H54 (cell line): Measurements from ENCODE around the gene ADH5.
"Not testable (repeated sequence)": the region's sequence is repeated elsewhere in the genome, so short reads cannot be mapped to it uniquely, and the experiment has no call there.

Experiments
- DNase-seq: peaks from one replicate; pipeline ENCODE4 v3.0.0; 2011; ENCODE audit warnings: low spot score, mixed read lengths; ENCODE audit not compliant: insufficient read length
- FAIRE-seq: peaks from 3 replicates; lab custom pipeline; 2011; peaks lifted over from hg19 to GRCh38; lab: Jason Lieb, UNC
- POLR2A ChIP-seq: IDR thresholded peaks from 2 replicates; pipeline ENCODE4 v1.6.1; 2011; ENCODE audit warnings: low read depth, mild to moderate bottlenecking, low read length

Gene ADH5

GRCh38 chr4:99102634-99103033 is 14.0 kb upstream of the ADH5 start:
- FAIRE-seq: no peak
- no peak for TF ChIP-seq POLR2A
- DNase-seq: no peak

GRCh38 chr4:99100876-99101275 is 12.3 kb upstream of the ADH5 start:
- FAIRE-seq (no peak), DNase-seq (no peak)
- TF ChIP-seq POLR2A: no peak

- FAIRE-seq: not testable (repeated sequence)
Observed at GRCh38 chr4:99099814-99100213, 11.2 kb upstream of the ADH5 start.

GRCh38 chr4:99099311-99099710 is 10.7 kb upstream of the ADH5 start:
- FAIRE-seq: no peak
- no peak for TF ChIP-seq POLR2A
- DNase-seq: no peak

More at GRCh38 chr4:99099814-99100213, 11.2 kb upstream of the ADH5 start:
- DNase-seq: not testable (repeated sequence)

GRCh38 chr4:99091841-99092240 is 3.3 kb upstream of the ADH5 start:
- not testable (repeated sequence) for FAIRE-seq, DNase-seq

- TF ChIP-seq POLR2A: no peak
- FAIRE-seq: no peak
- no peak for DNase-seq
Observed at GRCh38 chr4:99091216-99091575, 2.6 kb upstream of the ADH5 start.

GRCh38 chr4:99090481-99091215 is 2.1 kb upstream of the ADH5 start:
- no peak for TF ChIP-seq POLR2A
- no peak for FAIRE-seq
- no peak for DNase-seq

- peak; percentile 15 for DNase-seq
- no peak for TF ChIP-seq POLR2A
- no peak for FAIRE-seq
Observed at GRCh38 chr4:99088023-99088449, 552 bp downstream of the ADH5 start.

GRCh38 chr4:99084595-99084994 is 4.0 kb downstream of the ADH5 start:
- no peak for FAIRE-seq

GRCh38 chr4:99082192-99082591 is 6.4 kb downstream of the ADH5 start:
- TF ChIP-seq POLR2A: no peak
- DNase-seq (no peak), FAIRE-seq (no peak)

More at GRCh38 chr4:99084595-99084994, 4.0 kb downstream of the ADH5 start:
- DNase-seq: no peak
- TF ChIP-seq POLR2A: no peak

- not testable (repeated sequence) for DNase-seq, FAIRE-seq
Observed at GRCh38 chr4:99080869-99081268, 7.7 kb downstream of the ADH5 start.

- DNase-seq: no peak
- FAIRE-seq: no peak
- TF ChIP-seq POLR2A: no peak
Observed at GRCh38 chr4:99079625-99080295, 8.8 kb downstream of the ADH5 start.

- DNase-seq: no peak
- FAIRE-seq: no peak
- TF ChIP-seq POLR2A: no peak
Observed at GRCh38 chr4:99078931-99079624, 9.5 kb downstream of the ADH5 start.

GRCh38 chr4:99078336-99078735 is 10.3 kb downstream of the ADH5 start:
- FAIRE-seq (no peak), DNase-seq (no peak)
- no peak for TF ChIP-seq POLR2A

- no peak for TF ChIP-seq POLR2A
- FAIRE-seq: no peak
- DNase-seq: no peak
Observed at GRCh38 chr4:99077177-99077576, 11.4 kb downstream of the ADH5 start.
